HepG2 (cell line): ENCODE data around the gene NOTCH3. TPM values are rescaled to one million over a fixed set of nuclear protein-coding genes. Genes with fewer than 3 reads are reported as not detected.

Experiments
- ARID3A ChIP-seq: IDR thresholded peaks from 2 replicates; pipeline ENCODE4 v1.6.1; 2012; ENCODE audit warnings: low read depth, low read length, improper control_type of control experiment
- FLYWCH1 ChIP-seq: sonication (generic); formaldehyde crosslinking; IDR thresholded peaks from 2 replicates; pipeline ENCODE4 v1.8.1; 2023; ENCODE audit warnings: mild to moderate bottlenecking, missing genetic modification reagents
- HNRNPLL ChIP-seq: fragments of 200-400 bp; formaldehyde crosslinking; IDR thresholded peaks from 2 replicates; pipeline ENCODE4 v1.6.1; 2017; ENCODE audit warnings: mild to moderate bottlenecking, low read depth, low read length; ENCODE audit not compliant: poor library complexity, severe bottlenecking
- HOMEZ ChIP-seq: IDR thresholded peaks from 2 replicates; pipeline ENCODE4 v1.6.1; 2016; ENCODE audit warnings: low read depth
- ISX ChIP-seq: sonication (generic); formaldehyde crosslinking; conservative IDR thresholded peaks from 2 replicates; pipeline ENCODE4 v1.5.0; 2020; ENCODE audit warnings: missing genetic modification reagents
- KLF9 ChIP-seq: IDR thresholded peaks from 2 replicates; pipeline ENCODE4 v1.6.1; 2016; ENCODE audit warnings: low read depth
- NFE2L1 ChIP-seq: sonication (generic); formaldehyde crosslinking; IDR thresholded peaks from 2 replicates; pipeline ENCODE4 v1.4.0; 2020; ENCODE audit warnings: missing genetic modification reagents, mild to moderate bottlenecking, borderline replicate concordance
- NR2F1 ChIP-seq, 2 experiments: fragments of 450-650 bp in 1 of 2; formaldehyde crosslinking in 1 of 2; IDR thresholded peaks; 2 replicates each; pipeline versions ENCODE4 v1.5.0 to v1.6.1; 2016 to 2020; ENCODE audit warnings: mild to moderate bottlenecking in 1 of 2, missing compliant biosample characterization in 1 of 2, missing genetic modification reagents in 1 of 2, moderate library complexity in 1 of 2
- ZC3H4 ChIP-seq: sonication (generic); formaldehyde crosslinking; IDR thresholded peaks from 2 replicates; pipeline ENCODE4 v1.4.0; 2020; ENCODE audit warnings: missing genetic modification reagents, borderline replicate concordance
- ZNF451 ChIP-seq: sonication (generic); formaldehyde crosslinking; IDR thresholded peaks from 2 replicates; pipeline ENCODE4 v1.5.0; 2020; ENCODE audit warnings: mild to moderate bottlenecking, missing genetic modification reagents
- ZNF543 ChIP-seq: sonication (generic); formaldehyde crosslinking; IDR thresholded peaks from 2 replicates; pipeline ENCODE4 v1.4.0; 2020; ENCODE audit warnings: mild to moderate bottlenecking, missing genetic modification reagents
- ZNF713 ChIP-seq: sonication (generic); formaldehyde crosslinking; IDR thresholded peaks from 2 replicates; pipeline ENCODE4 v1.4.0; 2020; ENCODE audit warnings: mild to moderate bottlenecking, missing genetic modification reagents
- polyA plus RNA-seq, 8 experiments: library from polyadenylated mRNA; depleted of rRNA in 3 of 8; stranded (reverse) in 7 of 8; unstranded in 1 of 8; fragments of >200 nt; fragmentation: Illumina TruSeq in 4 of 8; extraction: Trizol in 4 of 8; gene quantifications; 2 replicates each; pipeline versions ENCODE4 v1.2.1 to v1.2.3, GENCODE V29; 2011 to 2016; ENCODE audit warnings: low read depth in 4 of 8, missing spikeins in 1 of 8, mixed read lengths in 1 of 8; ENCODE audit not compliant: insufficient read depth in 1 of 8
- total RNA-seq, 5 experiments: library from RNA; depleted of rRNA; stranded (reverse); fragments of >200 nt; fragmentation: Illumina TruSeq; extraction: Trizol; gene quantifications; 2 replicates each; pipeline ENCODE4 v1.2.3, GENCODE V29; 2016; ENCODE audit warnings: low read depth in 1 of 5
- TF ChIP-seq, protein P1 (sequence below): sonication (generic); formaldehyde crosslinking; IDR thresholded peaks from 2 replicates; pipeline ENCODE4 v1.4.0; 2020; ENCODE audit warnings: mild to moderate bottlenecking, missing genetic modification reagents
- TF ChIP-seq, protein P2 (sequence below): IDR thresholded peaks from 2 replicates; pipeline ENCODE4 v1.6.1; 2018; ENCODE audit warnings: missing genetic modification reagents, mild to moderate bottlenecking, missing compliant biosample characterization
- TF ChIP-seq, protein P3 (sequence below): conservative IDR thresholded peaks from 2 replicates; pipeline ENCODE4 v1.6.1; 2018; ENCODE audit warnings: missing genetic modification reagents
- TF ChIP-seq, protein P4 (sequence below): fragments of 450-650 bp; IDR thresholded peaks from 2 replicates; pipeline ENCODE4 v1.6.1; 2017; ENCODE audit warnings: mild to moderate bottlenecking

Gene NOTCH3
- total and polyA plus RNA-seq, 2 of the 13 experiments (the other 11 are each of a cell fraction or from before 2014, with no cell fraction given), result 0.09 to 0.28 TPM

GRCh38 chr19:15124572-15125231 lies 76.1 kb downstream of the NOTCH3 start (continued):
- 0 out of 2 replicates have a peak, but pooled peaks have one; percentile 2 for TF ChIP-seq ARID3A
- no peak for TF ChIP-seq NFE2L1
- TF ChIP-seq, protein P1, sequence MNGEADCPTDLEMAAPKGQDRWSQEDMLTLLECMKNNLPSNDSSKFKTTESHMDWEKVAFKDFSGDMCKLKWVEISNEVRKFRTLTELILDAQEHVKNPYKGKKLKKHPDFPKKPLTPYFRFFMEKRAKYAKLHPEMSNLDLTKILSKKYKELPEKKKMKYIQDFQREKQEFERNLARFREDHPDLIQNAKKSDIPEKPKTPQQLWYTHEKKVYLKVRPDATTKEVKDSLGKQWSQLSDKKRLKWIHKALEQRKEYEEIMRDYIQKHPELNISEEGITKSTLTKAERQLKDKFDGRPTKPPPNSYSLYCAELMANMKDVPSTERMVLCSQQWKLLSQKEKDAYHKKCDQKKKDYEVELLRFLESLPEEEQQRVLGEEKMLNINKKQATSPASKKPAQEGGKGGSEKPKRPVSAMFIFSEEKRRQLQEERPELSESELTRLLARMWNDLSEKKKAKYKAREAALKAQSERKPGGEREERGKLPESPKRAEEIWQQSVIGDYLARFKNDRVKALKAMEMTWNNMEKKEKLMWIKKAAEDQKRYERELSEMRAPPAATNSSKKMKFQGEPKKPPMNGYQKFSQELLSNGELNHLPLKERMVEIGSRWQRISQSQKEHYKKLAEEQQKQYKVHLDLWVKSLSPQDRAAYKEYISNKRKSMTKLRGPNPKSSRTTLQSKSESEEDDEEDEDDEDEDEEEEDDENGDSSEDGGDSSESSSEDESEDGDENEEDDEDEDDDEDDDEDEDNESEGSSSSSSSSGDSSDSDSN (CRISPR knock-in tag), result peak; percentile 32; the same call in 1 of the 2 replicates
- no peak for TF ChIP-seq ZC3H4 (CRISPR knock-in tag)
- no peak for TF ChIP-seq ISX (CRISPR knock-in tag)
- peak; percentile 45 for TF ChIP-seq HNRNPLL
- TF ChIP-seq ZNF543 (CRISPR knock-in tag), result 0 out of 2 replicates have a peak, but pooled peaks have one; percentile 5
- TF ChIP-seq, protein P2, sequence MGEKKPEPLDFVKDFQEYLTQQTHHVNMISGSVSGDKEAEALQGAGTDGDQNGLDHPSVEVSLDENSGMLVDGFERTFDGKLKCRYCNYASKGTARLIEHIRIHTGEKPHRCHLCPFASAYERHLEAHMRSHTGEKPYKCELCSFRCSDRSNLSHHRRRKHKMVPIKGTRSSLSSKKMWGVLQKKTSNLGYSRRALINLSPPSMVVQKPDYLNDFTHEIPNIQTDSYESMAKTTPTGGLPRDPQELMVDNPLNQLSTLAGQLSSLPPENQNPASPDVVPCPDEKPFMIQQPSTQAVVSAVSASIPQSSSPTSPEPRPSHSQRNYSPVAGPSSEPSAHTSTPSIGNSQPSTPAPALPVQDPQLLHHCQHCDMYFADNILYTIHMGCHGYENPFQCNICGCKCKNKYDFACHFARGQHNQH (CRISPR knock-in tag), result no peak
- no peak for TF ChIP-seq ZNF713
- TF ChIP-seq KLF9, result peak; percentile 33; the same call in 1 of the 2 replicates
- TF ChIP-seq FLYWCH1 (CRISPR knock-in tag), result no peak
- TF ChIP-seq, protein P3, sequence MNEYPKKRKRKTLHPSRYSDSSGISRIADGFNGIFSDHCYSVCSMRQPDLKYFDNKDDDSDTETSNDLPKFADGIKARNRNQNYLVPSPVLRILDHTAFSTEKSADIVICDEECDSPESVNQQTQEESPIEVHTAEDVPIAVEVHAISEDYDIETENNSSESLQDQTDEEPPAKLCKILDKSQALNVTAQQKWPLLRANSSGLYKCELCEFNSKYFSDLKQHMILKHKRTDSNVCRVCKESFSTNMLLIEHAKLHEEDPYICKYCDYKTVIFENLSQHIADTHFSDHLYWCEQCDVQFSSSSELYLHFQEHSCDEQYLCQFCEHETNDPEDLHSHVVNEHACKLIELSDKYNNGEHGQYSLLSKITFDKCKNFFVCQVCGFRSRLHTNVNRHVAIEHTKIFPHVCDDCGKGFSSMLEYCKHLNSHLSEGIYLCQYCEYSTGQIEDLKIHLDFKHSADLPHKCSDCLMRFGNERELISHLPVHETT (CRISPR knock-in tag), result no peak
- TF ChIP-seq ZNF451 (CRISPR knock-in tag), result no peak
- no peak for TF ChIP-seq HOMEZ (CRISPR knock-in tag)
- TF ChIP-seq, protein P4, sequence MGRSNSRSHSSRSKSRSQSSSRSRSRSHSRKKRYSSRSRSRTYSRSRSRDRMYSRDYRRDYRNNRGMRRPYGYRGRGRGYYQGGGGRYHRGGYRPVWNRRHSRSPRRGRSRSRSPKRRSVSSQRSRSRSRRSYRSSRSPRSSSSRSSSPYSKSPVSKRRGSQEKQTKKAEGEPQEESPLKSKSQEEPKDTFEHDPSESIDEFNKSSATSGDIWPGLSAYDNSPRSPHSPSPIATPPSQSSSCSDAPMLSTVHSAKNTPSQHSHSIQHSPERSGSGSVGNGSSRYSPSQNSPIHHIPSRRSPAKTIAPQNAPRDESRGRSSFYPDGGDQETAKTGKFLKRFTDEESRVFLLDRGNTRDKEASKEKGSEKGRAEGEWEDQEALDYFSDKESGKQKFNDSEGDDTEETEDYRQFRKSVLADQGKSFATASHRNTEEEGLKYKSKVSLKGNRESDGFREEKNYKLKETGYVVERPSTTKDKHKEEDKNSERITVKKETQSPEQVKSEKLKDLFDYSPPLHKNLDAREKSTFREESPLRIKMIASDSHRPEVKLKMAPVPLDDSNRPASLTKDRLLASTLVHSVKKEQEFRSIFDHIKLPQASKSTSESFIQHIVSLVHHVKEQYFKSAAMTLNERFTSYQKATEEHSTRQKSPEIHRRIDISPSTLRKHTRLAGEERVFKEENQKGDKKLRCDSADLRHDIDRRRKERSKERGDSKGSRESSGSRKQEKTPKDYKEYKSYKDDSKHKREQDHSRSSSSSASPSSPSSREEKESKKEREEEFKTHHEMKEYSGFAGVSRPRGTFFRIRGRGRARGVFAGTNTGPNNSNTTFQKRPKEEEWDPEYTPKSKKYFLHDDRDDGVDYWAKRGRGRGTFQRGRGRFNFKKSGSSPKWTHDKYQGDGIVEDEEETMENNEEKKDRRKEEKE, result no peak
- no peak for TF ChIP-seq NR2F1 (CRISPR knock-in tag; IDR thresholded peaks at IDR 0.05)
